ENCODE results near the gene HSD17B14. TPM values are rescaled to one million over a fixed set of nuclear protein-coding genes. Genes with fewer than 3 reads are reported as not detected.

HSD17B14 gene
- total RNA-seq, 1 experiment from 2014 or later: 11.2 TPM

- TF ChIP-seq CTCF (conservative IDR thresholded peaks at IDR 0.05): no peak
- Histone ChIP-seq H2BK12ac (ENCODE audit: insufficient read length, low read depth, low read length) (no peak overlapping the region), H3K9ac (ENCODE audit: extremely low read depth, insufficient read length, low read length) (no peak overlapping the region), H3K14ac (ENCODE audit: insufficient read depth, low read length) (no peak overlapping the region), H3K4me2 (ENCODE audit: insufficient read depth, insufficient read length, low read length) (no peak overlapping the region), H4K5ac (ENCODE audit: insufficient read length, low read depth, low read length) (no peak overlapping the region), H2BK20ac (ENCODE audit: low read depth, low read length, poor library complexity, severe bottlenecking) (no peak overlapping the region), H3K9me3 (ENCODE audit: control insufficient read depth, low read depth, low read length) (no peaks in the 10 kb centered on the region), H3K4ac (ENCODE audit: low read depth, low read length) (no peak overlapping the region), H2BK5ac (ENCODE audit: insufficient read length, low read length) (no peak overlapping the region), H2BK15ac (ENCODE audit: low read depth, low read length) (no peak overlapping the region), H3K4me1 (ENCODE audit: insufficient read depth, low read length) (peaks cover 2% of the 10 kb centered on the region; the same call in 1 of the 2 replicates), H4K91ac (ENCODE audit: insufficient read length, low read depth, low read length) (no peak overlapping the region), H3K56ac (ENCODE audit: insufficient read length, low read depth, low read length) (no peak overlapping the region), H3K23ac (ENCODE audit: insufficient read length, low read depth, low read length) (no peak overlapping the region), H3K79me2 (ENCODE audit: insufficient read depth, low read length) (no peaks in the 10 kb centered on the region), H3K27ac (ENCODE audit: insufficient read length, low read depth, low read length) (no peak overlapping the region), H2BK120ac (ENCODE audit: low read depth, low read length, poor library complexity, severe bottlenecking) (no peak overlapping the region), H2AFZ (ENCODE audit: low read length) (no peak overlapping the region), H4K20me1 (ENCODE audit: control insufficient read depth, insufficient read depth, insufficient read length) (no peaks in the 10 kb centered on the region), H4K8ac (replicated peaks; ENCODE audit: insufficient read length, low read depth, low read length) (no peak overlapping the region), H3K23me2 (ENCODE audit: insufficient read length, low read depth, low read length, poor library complexity, severe bottlenecking) (peaks cover 2% of the 10 kb centered on the region), H3K27me3 (ENCODE audit: insufficient read depth, low read length) (no peaks in the 10 kb centered on the region), H3T11ph (ENCODE audit: low read length) (no peak overlapping the region), H3K79me1 (ENCODE audit: insufficient read depth, low read depth, low read length, poor library complexity, severe bottlenecking) (no peaks in the 10 kb centered on the region), H2AK5ac (ENCODE audit: insufficient read length, low read length) (no peak overlapping the region), H3K18ac (ENCODE audit: insufficient read length, low read depth, low read length) (no peak overlapping the region)
- H3K27ac Mint-ChIP-seq: no peak overlapping the region
- H3K9me3 Mint-ChIP-seq: peaks cover 0 to 2% of the 10 kb centered on the region in 2 experiments; a peak in 1 of 5 replicates
- peaks cover 5 to 6% of the 10 kb centered on the region in 2 experiments for H3K4me1 Mint-ChIP-seq
- no peaks in the 10 kb centered on the region; the same call in 1 of the 2 replicates for H3K27me3 Mint-ChIP-seq (ENCODE audit: low read depth)
- peaks cover 12 to 33% (median 18%) of the 10 kb centered on the region in 3 experiments for H3K36me3 Mint-ChIP-seq (ENCODE audit: insufficient read depth in 1 of 3, low read depth in 3 of 3)
- no CpG with 5 or more reads among the region's 4 CpGs for WGBS (ENCODE audit: extremely low coverage, insufficient read length, low lambda C conversion rate)
- DNase-seq: no peak
- no peak overlapping the region for H3K4me3 Mint-ChIP-seq
Measured at GRCh38 chr19:48830965-48831364, 5.3 kb downstream of the HSD17B14 start.

Data from H9 (cell line).